CD14-positive monocyte (primary cell): Measurements from ENCODE around the gene CAMK1D. TPM values are rescaled to one million over a fixed set of nuclear protein-coding genes. Genes with fewer than 3 reads are reported as not detected.

ENCODE experiments used
- DNase-seq, 3 donors: peaks; one replicate each; pipeline ENCODE4 v3.0.0-alpha.2; 2011 to 2022
- H2AFZ ChIP-seq: 2 replicates; pipeline ENCODE4 v1.6.0; 2012; ENCODE audit warnings: mild to moderate bottlenecking, low read depth, low read length, inconsistent platforms; ENCODE audit not compliant: insufficient read depth, poor library complexity, severe bottlenecking
- H3K27ac ChIP-seq, 2 donors: 1 replicate in 1 of 2; 2 replicates in 1 of 2; pipeline ENCODE4 v1.5.1; 2012 to 2013; ENCODE audit warnings: low read length in 2 of 2, control low read depth in 1 of 2, inconsistent platforms in 1 of 2, low read depth in 1 of 2, mild to moderate bottlenecking in 1 of 2
- H3K27me3 ChIP-seq, 2 donors: one replicate each; pipeline versions ENCODE4 v1.6.0 to v1.6.1; 2011 to 2013; ENCODE audit warnings: low read length in 2 of 2; ENCODE audit not compliant: control insufficient read depth in 2 of 2, insufficient read depth in 2 of 2
- H3K36me3 ChIP-seq, 2 donors: replicated peaks in 1 of 2; 1 replicate in 1 of 2; 2 replicates in 1 of 2; pipeline versions ENCODE4 v1.5.1 to v1.6.1; 2012 to 2013; ENCODE audit warnings: low read length in 2 of 2, control low read depth in 1 of 2, inconsistent platforms in 1 of 2, mild to moderate bottlenecking in 1 of 2; ENCODE audit not compliant: insufficient read depth in 2 of 2, control insufficient read depth in 1 of 2
- H3K4me1 ChIP-seq, 2 donors: 1 replicate in 1 of 2; 2 replicates in 1 of 2; pipeline versions ENCODE4 v1.5.1 to v1.6.1; 2012 to 2013; ENCODE audit warnings: low read length in 2 of 2, control low read depth in 1 of 2, inconsistent platforms in 1 of 2, mild to moderate bottlenecking in 1 of 2, moderate library complexity in 1 of 2; ENCODE audit not compliant: insufficient read depth in 2 of 2, control insufficient read depth in 1 of 2
- H3K4me2 ChIP-seq: replicated peaks from 2 replicates; pipeline ENCODE3; 2012; ENCODE audit warnings: low read length, moderate library complexity, mild to moderate bottlenecking; ENCODE audit not compliant: poor library complexity, severe bottlenecking; ENCODE audit errors: extremely low read depth
- H3K4me3 ChIP-seq, 3 experiments: fragments of 200-600 bp in 1 of 3; sonication (generic) in 1 of 3; replicated peaks in 1 of 3; 1 replicate in 2 of 3; 2 replicates in 1 of 3; pipeline ENCODE4 v1.5.1; 2011 to 2013; ENCODE audit warnings: low read length in 3 of 3, mild to moderate bottlenecking in 3 of 3, control low read depth in 2 of 3, low read depth in 2 of 3, inconsistent platforms in 1 of 3, moderate library complexity in 1 of 3
- H3K79me2 ChIP-seq: 2 replicates; pipeline ENCODE4 v1.6.0; 2012; ENCODE audit warnings: mild to moderate bottlenecking, control low read depth, inconsistent platforms, low read length, moderate library complexity; ENCODE audit not compliant: insufficient read depth
- H3K9ac ChIP-seq: 2 replicates; pipeline ENCODE4 v1.6.0; 2017; ENCODE audit warnings: low read length, mild to moderate bottlenecking; ENCODE audit not compliant: insufficient read depth, poor library complexity, severe bottlenecking
- H3K9me3 ChIP-seq, 2 donors: replicated peaks in 1 of 2; 1 replicate in 1 of 2; 2 replicates in 1 of 2; pipeline versions ENCODE4 v1.5.1 to v1.6.1; 2012 to 2013; ENCODE audit warnings: low read length in 2 of 2, control low read depth in 1 of 2; ENCODE audit not compliant: control insufficient read depth in 1 of 2, insufficient read depth in 1 of 2
- H4K20me1 ChIP-seq: 2 replicates; pipeline ENCODE4 v1.6.0; 2012; ENCODE audit warnings: mild to moderate bottlenecking, low read length, control low read depth, moderate library complexity; ENCODE audit not compliant: insufficient read depth
- H3K27ac Mint-ChIP-seq, 7 donors: one replicate each; pipeline ENCODE4 v1.8.0; 2020; ENCODE audit warnings: mild to moderate bottlenecking in 7 of 7, mixed read lengths in 7 of 7, moderate library complexity in 6 of 7, inconsistent platforms in 2 of 7
- H3K27me3 Mint-ChIP-seq, 3 donors: one replicate each; pipeline ENCODE4 v1.8.0; 2021 to 2022; ENCODE audit warnings: low read depth in 3 of 3, mild to moderate bottlenecking in 3 of 3, mixed read lengths in 3 of 3, moderate library complexity in 3 of 3, inconsistent platforms in 1 of 3
- H3K36me3 Mint-ChIP-seq, 2 donors: one replicate each; pipeline ENCODE4 v1.8.0; 2020; ENCODE audit warnings: mixed read lengths in 2 of 2, inconsistent platforms in 1 of 2, mild to moderate bottlenecking in 1 of 2
- H3K4me1 Mint-ChIP-seq: one replicate; pipeline ENCODE4 v1.8.0; 2020; ENCODE audit warnings: mild to moderate bottlenecking, mixed read lengths
- H3K4me3 Mint-ChIP-seq, 2 donors: one replicate each; pipeline ENCODE4 v1.8.0; 2020; ENCODE audit warnings: mild to moderate bottlenecking in 2 of 2, mixed read lengths in 2 of 2, moderate library complexity in 1 of 2
- H3K9me3 Mint-ChIP-seq, 7 donors: one replicate each; pipeline ENCODE4 v1.8.0; 2020 to 2022; ENCODE audit warnings: mixed read lengths in 7 of 7, mild to moderate bottlenecking in 6 of 7, moderate library complexity in 6 of 7, inconsistent platforms in 2 of 7
- CTCF ChIP-seq: fragments of 200-600 bp; IDR thresholded peaks from one replicate; pipeline ENCODE4 v1.8.0; 2022; ENCODE audit warnings: antibody characterized with exemption, mild to moderate bottlenecking
- WGBS: methylation state at CpG from one replicate; pipeline ENCODE4 v1.1.5; 2013; ENCODE audit warnings: missing lambda C conversion rate; ENCODE audit not compliant: insufficient coverage; 5-methylcytosine and 5-hydroxymethylcytosine counted together
- intact Hi-C, 2 donors: fragments of 100-400 bp; cut with micrococcal nuclease; formaldehyde crosslinking; loops; one replicate each; pipeline versions ENCODE4 v1.15.0 to v1.15.1; 2023
- polyA plus RNA-seq, 3 donors: library from polyadenylated mRNA; depleted of rRNA in 1 of 3; unstranded in 2 of 3; stranded (reverse) in 1 of 3; fragments of 300-500 nt in 2 of 3; fragments of >200 nt in 1 of 3; fragmentation: Illumina TruSeq in 2 of 3; gene quantifications; 1 replicate in 2 of 3; 2 replicates in 1 of 3; pipeline ENCODE4 v1.2.3, GENCODE V29; 2012 to 2021

Gene CAMK1D
- polyA plus RNA-seq, 3 donors = 6.7 to 11.8 (median 7.1) TPM

GRCh38 chr10:12771981-12772760 is 422.8 kb downstream of the CAMK1D start:
- WGBS = 96% methylated on average over 19 of the region's 19 CpGs
- Mint-ChIP-seq H3K4me3 (no peak overlapping the region), H3K36me3 (peaks cover 0 to 10% of the 10 kb centered on the region in 2 donors), H3K27me3 (peaks cover 2 to 4% (median 2%) of the 10 kb centered on the region in 3 donors), H3K9me3 (peaks cover 0 to 9% (median 7%) of the 10 kb centered on the region in 7 donors), H3K4me1 (no peaks in the 10 kb centered on the region), H3K27ac (no peak overlapping the region)
- no peak overlapping the region for H3K9ac ChIP-seq
- no peak for TF ChIP-seq CTCF
- H3K27ac ChIP-seq = no peak overlapping the region
- no peaks in the 10 kb centered on the region for H4K20me1 ChIP-seq
- no peak for DNase-seq
- H3K36me3 ChIP-seq = no peaks in the 10 kb centered on the region
- no peak overlapping the region for H2AFZ ChIP-seq
- H3K79me2 ChIP-seq = no peaks in the 10 kb centered on the region
- no peak overlapping the region for H3K4me2 ChIP-seq
- H3K27me3 ChIP-seq = no peaks in the 10 kb centered on the region
- H3K4me3 ChIP-seq = no peak overlapping the region
- peaks cover 0 to 4% of the 10 kb centered on the region in 2 donors for H3K9me3 ChIP-seq
- intact Hi-C loops = no loop called here
- no peaks in the 10 kb centered on the region for H3K4me1 ChIP-seq

GRCh38 chr10:12772797-12773587 is 423.6 kb downstream of the CAMK1D start:
- peaks cover 0 to 4% of the 10 kb centered on the region in 2 donors for H3K9me3 ChIP-seq
- no peaks in the 10 kb centered on the region for H3K4me1 ChIP-seq
- no peaks in the 10 kb centered on the region for H4K20me1 ChIP-seq
- no peak overlapping the region for H3K4me3 ChIP-seq
- peaks cover 2 to 4% (median 2%) of the 10 kb centered on the region in 3 donors for H3K27me3 Mint-ChIP-seq
- H3K4me3 Mint-ChIP-seq = no peak overlapping the region
- WGBS = 100% methylated on average over 4 of the region's 8 CpGs
- H3K27ac ChIP-seq = no peak overlapping the region
- H3K36me3 Mint-ChIP-seq = peaks cover 0 to 10% of the 10 kb centered on the region in 2 donors
- H3K79me2 ChIP-seq = no peaks in the 10 kb centered on the region
- no peak overlapping the region for H2AFZ ChIP-seq
- no peak for TF ChIP-seq CTCF
- H3K4me1 Mint-ChIP-seq = no peaks in the 10 kb centered on the region
- no peak overlapping the region for H3K9ac ChIP-seq
- peaks cover 0 to 9% (median 7%) of the 10 kb centered on the region in 7 donors for H3K9me3 Mint-ChIP-seq
- no peak for DNase-seq
- no peak overlapping the region for H3K4me2 ChIP-seq
- H3K27me3 ChIP-seq = no peaks in the 10 kb centered on the region
- no peak overlapping the region for H3K27ac Mint-ChIP-seq
- intact Hi-C loops = no loop called here
- no peaks in the 10 kb centered on the region for H3K36me3 ChIP-seq
